ENCODE results near the gene IL2RG.

- TF ChIP-seq EZH2 (IDR thresholded peaks at IDR 0.05; ENCODE audit: insufficient read depth, poor library complexity, severe bottlenecking) = no peak
- no peak for TF ChIP-seq EZH2phosphoT487 (IDR thresholded peaks at IDR 0.05; ENCODE audit: insufficient read depth, low read depth)
Measured at GRCh38 chrX:71158603-71159002, 47.2 kb upstream of the IL2RG start.
